GM12878 (cell line): ENCODE results near the gene ABCA7. TPM values are rescaled to one million over a fixed set of nuclear protein-coding genes. Genes with fewer than 3 reads are reported as not detected.

ENCODE experiments used
- ATAC-seq: fragments of 200-7000 bp; cut with Tn5 transposase; 3 replicates; pipeline ENCODE4 v1.9.1; 2020; ENCODE audit warnings: mild to moderate bottlenecking, moderate library complexity
- BruUV-seq: library from RNA; stranded (reverse); fragments of 400-500 nt; replicated peaks from 2 replicates; lab custom pipeline; 2021; lab: Mats Ljungman, UMichigan
- CTCF ChIA-PET: fragments of 300-600 bp; sonication (Branson Sonifier 250); formaldehyde crosslinking; extraction: SDS; loops from one replicate; lab custom pipeline; 2021; ENCODE audit warnings: inconsistent platforms; lab: Yijun Ruan, JAX
- POLR2A ChIA-PET: fragments of 350-600 bp; formaldehyde crosslinking; extraction: SDS; loops from one replicate; lab custom pipeline; 2021; ENCODE audit warnings: inconsistent platforms; lab: Charles Lee
- RAD21 ChIA-PET: fragments of 300-600 bp; sonication (Branson Sonifier 250); formaldehyde crosslinking; loops from one replicate; lab custom pipeline; 2023; ENCODE audit warnings: antibody characterized with exemption; ENCODE audit not compliant: unreplicated experiment; lab: Charles Lee
- SMC1A ChIA-PET: fragments of 300-600 bp; sonication (Branson Sonifier 250); formaldehyde crosslinking; loops from one replicate; lab custom pipeline; 2023; ENCODE audit not compliant: unreplicated experiment, uncharacterized antibody; lab: Charles Lee
- DNase-seq: peaks from one replicate; pipeline ENCODE4 v3.0.0-alpha.2; 2011; ENCODE audit warnings: low read depth, low spot score
- FAIRE-seq: peaks from 3 replicates; lab custom pipeline; 2011; peaks lifted over from hg19 to GRCh38; lab: Jason Lieb, UNC
- H2AFZ ChIP-seq: 2 replicates; pipeline ENCODE4 v1.6.0; 2011; ENCODE audit warnings: low read depth, low read length, control low read depth; ENCODE audit not compliant: control insufficient read depth
- H3K27ac ChIP-seq: 2 replicates; pipeline ENCODE4 v1.5.1; 2011; ENCODE audit warnings: control low read depth; ENCODE audit not compliant: control insufficient read depth, insufficient read depth
- H3K27me3 ChIP-seq, 2 experiments: replicated peaks in 1 of 2; 2 replicates each; pipeline versions ENCODE4 v1.6.0 to v1.6.1; 2011; ENCODE audit warnings: low read length in 1 of 2; ENCODE audit not compliant: control insufficient read depth in 2 of 2, insufficient read depth in 2 of 2
- H3K36me3 ChIP-seq, 2 experiments: 2 replicates each; pipeline ENCODE4 v1.5.1; 2011; ENCODE audit warnings: low read length in 1 of 2; ENCODE audit not compliant: control insufficient read depth in 2 of 2, insufficient read depth in 2 of 2
- H3K4me1 ChIP-seq: 2 replicates; pipeline ENCODE4 v1.6.1; 2011; ENCODE audit warnings: mild to moderate bottlenecking, low read length, moderate library complexity, mixed read lengths; ENCODE audit not compliant: control insufficient read depth, insufficient read depth
- H3K4me2 ChIP-seq: 2 replicates; pipeline ENCODE4 v1.6.0; 2011; ENCODE audit warnings: control low read depth; ENCODE audit not compliant: control insufficient read depth, insufficient read depth
- H3K4me3 ChIP-seq: fragments of 200-600 bp; sonication (generic); 2 replicates; pipeline ENCODE4 v1.5.1; 2016
- H3K79me2 ChIP-seq: 2 replicates; pipeline ENCODE4 v1.6.0; 2011; ENCODE audit warnings: low read length; ENCODE audit not compliant: control insufficient read depth, insufficient read depth
- H3K9ac ChIP-seq: 2 replicates; pipeline ENCODE4 v1.8.0; 2011; ENCODE audit warnings: low read length, control low read depth, mixed read lengths; ENCODE audit not compliant: control insufficient read depth, insufficient read depth
- H3K9me3 ChIP-seq: replicated peaks from 3 replicates; pipeline ENCODE4 v1.5.1; 2011; ENCODE audit warnings: mild to moderate bottlenecking, low read length; ENCODE audit not compliant: control insufficient read depth, insufficient read depth
- H4K20me1 ChIP-seq: 2 replicates; pipeline ENCODE4 v1.6.0; 2011; ENCODE audit not compliant: control insufficient read depth, insufficient read depth
- POLR2AphosphoS5 ChIP-seq: IDR thresholded peaks from 2 replicates; pipeline ENCODE4 v1.6.1; 2011; ENCODE audit warnings: mild to moderate bottlenecking, low read length, inconsistent platforms
- REST ChIP-seq: IDR thresholded peaks from 2 replicates; pipeline ENCODE4 v1.6.1; 2012; ENCODE audit warnings: mild to moderate bottlenecking, low read depth, low read length
- SRF ChIP-seq, 2 experiments: IDR thresholded peaks; 2 replicates each; pipeline ENCODE4 v1.6.1; 2011; ENCODE audit warnings: low read depth in 2 of 2, low read length in 2 of 2, mild to moderate bottlenecking in 1 of 2, moderate library complexity in 1 of 2
- ZNF274 ChIP-seq: IDR thresholded peaks from one replicate; pipeline ENCODE4 v1.8.0; 2011; ENCODE audit not compliant: insufficient read length, insufficient read depth
- WGBS: methylation state at CpG from one replicate; pipeline ENCODE4 v1.1.6; 2016; ENCODE audit warnings: low lambda C conversion rate; ENCODE audit not compliant: insufficient replicate concordance, insufficient coverage; ENCODE audit errors: missing lambda C conversion rate; 5-methylcytosine and 5-hydroxymethylcytosine counted together
- in situ Hi-C: fragments of 300-500 bp; cut with MboI; formaldehyde crosslinking; loops from 9 replicates; pipeline ENCODE4 v1.14.3; 2018; ENCODE audit warnings: mixed read lengths
- intact Hi-C: fragments of 100-400 bp; cut with micrococcal nuclease; formaldehyde crosslinking; loops from one replicate; pipeline ENCODE4 v1.14.2; 2022; ENCODE audit not compliant: unreplicated experiment
- polyA plus RNA-seq, 11 experiments: library from polyadenylated mRNA; depleted of rRNA in 4 of 11; unstranded in 6 of 11; stranded (reverse) in 5 of 11; fragments of >200 nt; fragmentation: Nextera tagmentation in 4 of 11; fragmentation: Illumina TruSeq in 1 of 11; extraction: Ambion mirVana in 4 of 11; extraction: Trizol in 1 of 11; gene quantifications; 1 replicate in 1 of 11; 2 replicates in 10 of 11; pipeline versions ENCODE4 v1.2.1 to v1.2.3, GENCODE V29; 2011 to 2016; ENCODE audit warnings: inconsistent platforms in 2 of 11, missing spikeins in 2 of 11, low read depth in 1 of 11
- total RNA-seq, 4 experiments: library from RNA; depleted of rRNA in 3 of 4; stranded (reverse); fragments of >200 nt in 3 of 4; fragmentation: Illumina TruSeq in 1 of 4; extraction: Trizol in 1 of 4; gene quantifications; 2 replicates each; pipeline versions ENCODE4 v1.2.1 to v1.2.3, GENCODE V29; 2013 to 2021
- TF ChIP-seq, protein P1 (sequence below): fragments of 450-650 bp; formaldehyde crosslinking; IDR thresholded peaks from 2 replicates; pipeline ENCODE4 v1.4.0; 2020; ENCODE audit warnings: mild to moderate bottlenecking, moderate library complexity
- TF ChIP-seq, protein P2 (sequence below): fragments of 450-650 bp; IDR thresholded peaks from 2 replicates; pipeline ENCODE4 v1.6.1; 2016; ENCODE audit warnings: mild to moderate bottlenecking

ABCA7 gene
- total and polyA plus RNA-seq, 10 of the 15 experiments (the other 5 are each of a cell fraction or from before 2014, with no cell fraction given): 1.0 to 49.5 (median 14.8) TPM

GRCh38 chr19:1065606-1066109, 25.8 kb downstream of the ABCA7 start (continued):
- TF ChIP-seq, protein P1, sequence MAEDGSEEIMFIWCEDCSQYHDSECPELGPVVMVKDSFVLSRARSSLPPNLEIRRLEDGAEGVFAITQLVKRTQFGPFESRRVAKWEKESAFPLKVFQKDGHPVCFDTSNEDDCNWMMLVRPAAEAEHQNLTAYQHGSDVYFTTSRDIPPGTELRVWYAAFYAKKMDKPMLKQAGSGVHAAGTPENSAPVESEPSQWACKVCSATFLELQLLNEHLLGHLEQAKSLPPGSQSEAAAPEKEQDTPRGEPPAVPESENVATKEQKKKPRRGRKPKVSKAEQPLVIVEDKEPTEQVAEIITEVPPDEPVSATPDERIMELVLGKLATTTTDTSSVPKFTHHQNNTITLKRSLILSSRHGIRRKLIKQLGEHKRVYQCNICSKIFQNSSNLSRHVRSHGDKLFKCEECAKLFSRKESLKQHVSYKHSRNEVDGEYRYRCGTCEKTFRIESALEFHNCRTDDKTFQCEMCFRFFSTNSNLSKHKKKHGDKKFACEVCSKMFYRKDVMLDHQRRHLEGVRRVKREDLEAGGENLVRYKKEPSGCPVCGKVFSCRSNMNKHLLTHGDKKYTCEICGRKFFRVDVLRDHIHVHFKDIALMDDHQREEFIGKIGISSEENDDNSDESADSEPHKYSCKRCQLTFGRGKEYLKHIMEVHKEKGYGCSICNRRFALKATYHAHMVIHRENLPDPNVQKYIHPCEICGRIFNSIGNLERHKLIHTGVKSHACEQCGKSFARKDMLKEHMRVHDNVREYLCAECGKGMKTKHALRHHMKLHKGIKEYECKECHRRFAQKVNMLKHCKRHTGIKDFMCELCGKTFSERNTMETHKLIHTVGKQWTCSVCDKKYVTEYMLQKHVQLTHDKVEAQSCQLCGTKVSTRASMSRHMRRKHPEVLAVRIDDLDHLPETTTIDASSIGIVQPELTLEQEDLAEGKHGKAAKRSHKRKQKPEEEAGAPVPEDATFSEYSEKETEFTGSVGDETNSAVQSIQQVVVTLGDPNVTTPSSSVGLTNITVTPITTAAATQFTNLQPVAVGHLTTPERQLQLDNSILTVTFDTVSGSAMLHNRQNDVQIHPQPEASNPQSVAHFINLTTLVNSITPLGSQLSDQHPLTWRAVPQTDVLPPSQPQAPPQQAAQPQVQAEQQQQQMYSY (CRISPR knock-in tag): no peak
- TF ChIP-seq, all 136 proteins: peak for 0

- in situ Hi-C loops (no loop called here), intact Hi-C loops (no loop called here)
- CTCF ChIA-PET: interaction anchor here (0.8 to 2.2 kb wide), 7 partner anchors 11 to 203 kb away, joined by 3 to 9 read pairs (median 3); no protein-coding TSS in a partner anchor
- BruUV-seq: no TSS peak
- H3K9me3 ChIP-seq: no peaks in the 10 kb centered on the region
- FAIRE-seq (no peak), ATAC-seq (no peak), DNase-seq (no peak)
- peaks cover 17% of the 10 kb centered on the region for H3K4me1 ChIP-seq
- WGBS: 42% methylated on average over 17 of the region's 17 CpGs
- H3K36me3 ChIP-seq: peaks cover 0 to 7% of the 10 kb centered on the region in 2 experiments; a peak in 2 of 4 replicates
- peaks cover 35% of the 10 kb centered on the region for H3K79me2 ChIP-seq
- POLR2A ChIA-PET: interaction anchor here (0.9 to 3.0 kb wide), 11 partner anchors 10 to 273 kb away, joined by 3 to 45 read pairs (median 11); partner anchors contain the start of genes ABCA7, CIRBP, CNN2 and GPX4
- no peak for TF ChIP-seq POLR2AphosphoS5
- no peak for TF ChIP-seq REST
- no peak for TF ChIP-seq SRF (IDR thresholded peaks at IDR 0.05; ENCODE audit: low read depth in 2 of 2, low read length in 2 of 2)
- TF ChIP-seq, protein P2, sequence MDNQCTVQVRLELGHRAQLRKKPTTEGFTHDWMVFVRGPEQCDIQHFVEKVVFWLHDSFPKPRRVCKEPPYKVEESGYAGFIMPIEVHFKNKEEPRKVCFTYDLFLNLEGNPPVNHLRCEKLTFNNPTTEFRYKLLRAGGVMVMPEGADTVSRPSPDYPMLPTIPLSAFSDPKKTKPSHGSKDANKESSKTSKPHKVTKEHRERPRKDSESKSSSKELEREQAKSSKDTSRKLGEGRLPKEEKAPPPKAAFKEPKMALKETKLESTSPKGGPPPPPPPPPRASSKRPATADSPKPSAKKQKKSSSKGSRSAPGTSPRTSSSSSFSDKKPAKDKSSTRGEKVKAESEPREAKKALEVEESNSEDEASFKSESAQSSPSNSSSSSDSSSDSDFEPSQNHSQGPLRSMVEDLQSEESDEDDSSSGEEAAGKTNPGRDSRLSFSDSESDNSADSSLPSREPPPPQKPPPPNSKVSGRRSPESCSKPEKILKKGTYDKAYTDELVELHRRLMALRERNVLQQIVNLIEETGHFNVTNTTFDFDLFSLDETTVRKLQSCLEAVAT: no peak
- no peak for TF ChIP-seq ZNF274
- H3K9ac ChIP-seq: peak overlapping the region; percentile 90; the same call in 1 of the 2 replicates
- SMC1A ChIA-PET: interaction anchor here (1.4 to 2.3 kb wide), 4 partner anchors 9 to 49 kb away, joined by 4 to 11 read pairs (median 7); no protein-coding TSS in a partner anchor
- H3K27me3 ChIP-seq: no peaks in the 10 kb centered on the region
- no peak overlapping the region for H2AFZ ChIP-seq
- no peaks in the 10 kb centered on the region for H4K20me1 ChIP-seq
- H3K4me2 ChIP-seq: peak overlapping the region; percentile 85
- peak overlapping the region; percentile 98 for H3K4me3 ChIP-seq
- H3K27ac ChIP-seq: no peak overlapping the region
- RAD21 ChIA-PET: interaction anchor here (1.1 to 2.4 kb wide), 10 partner anchors 8 to 200 kb away, joined by 3 to 19 read pairs (median 6); partner anchors contain the start of gene CNN2
These were observed 26.4 kb downstream of the ABCA7 start for GRCh38 chr19:1066251-1066747.
